Chondrocyte (in vitro differentiated cells): ENCODE results near the gene LMCD1. TPM values are rescaled to one million over a fixed set of nuclear protein-coding genes. Genes with fewer than 3 reads are reported as not detected.

Source experiments
- DNase-seq: peaks from one replicate; pipeline ENCODE4 v3.0.0; 2021; ENCODE audit warnings: mixed read lengths, low spot score
- H3K27ac Mint-ChIP-seq: one replicate; pipeline ENCODE4 v1.8.0; 2021; ENCODE audit warnings: mild to moderate bottlenecking, moderate library complexity, mixed read lengths; ENCODE audit not compliant: unreplicated experiment
- H3K27me3 Mint-ChIP-seq: 2 replicates; pipeline ENCODE4 v1.8.0; 2021; ENCODE audit warnings: low read depth, mixed read lengths
- H3K36me3 Mint-ChIP-seq: 2 replicates; pipeline ENCODE4 v1.8.0; 2021; ENCODE audit warnings: low read depth, mixed read lengths
- H3K4me1 Mint-ChIP-seq: 2 replicates; pipeline ENCODE4 v1.8.0; 2021; ENCODE audit warnings: low read depth, mild to moderate bottlenecking, mixed read lengths
- H3K4me3 Mint-ChIP-seq: one replicate; pipeline ENCODE4 v1.8.0; 2021; ENCODE audit warnings: mild to moderate bottlenecking, moderate library complexity, mixed read lengths; ENCODE audit not compliant: unreplicated experiment
- H3K9me3 Mint-ChIP-seq: 2 replicates; pipeline ENCODE4 v1.8.0; 2021; ENCODE audit warnings: low read depth, mixed read lengths
- total RNA-seq: library from RNA; stranded (reverse); gene quantifications from 3 replicates; pipeline ENCODE4 v1.2.1, GENCODE V29; 2021
- TF ChIP-seq, protein P1 (sequence below): fragments of 200-600 bp; sonication (generic); IDR thresholded peaks from 2 replicates; pipeline ENCODE4 v1.5.0; 2021; ENCODE audit warnings: antibody characterized with exemption, mild to moderate bottlenecking, moderate library complexity

LMCD1 gene
- total RNA-seq, 1 donor from 2014 or later = 263 TPM

DNA sequence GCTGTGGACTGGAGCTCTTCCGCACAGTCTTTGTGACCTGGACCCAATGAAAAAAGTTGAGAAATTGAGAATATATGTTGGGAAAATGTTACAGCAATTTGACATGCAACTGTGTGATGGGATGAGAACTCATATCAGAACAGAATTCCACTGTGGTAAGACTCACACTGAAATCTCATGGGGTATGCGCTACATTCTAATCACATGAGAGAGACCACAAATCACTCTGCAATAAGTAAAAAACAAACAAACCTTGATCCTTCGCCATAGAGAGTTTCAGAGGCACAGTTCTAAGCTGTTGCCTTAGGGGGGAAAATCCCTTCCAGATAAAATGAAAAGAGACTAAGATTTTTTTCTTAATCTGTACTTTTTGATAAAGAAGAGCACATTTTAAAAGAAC, 37.3 kb downstream of the LMCD1 start:
- Mint-ChIP-seq H3K27ac (peak overlapping the region; percentile 73), H3K9me3 (no peaks in the 10 kb centered on the region), H3K4me1 (peaks cover 76% of the 10 kb centered on the region), H3K36me3 (peaks cover 71% of the 10 kb centered on the region), H3K4me3 (no peak overlapping the region), H3K27me3 (no peaks in the 10 kb centered on the region)
- DNase-seq = no peak
- TF ChIP-seq, protein P1, sequence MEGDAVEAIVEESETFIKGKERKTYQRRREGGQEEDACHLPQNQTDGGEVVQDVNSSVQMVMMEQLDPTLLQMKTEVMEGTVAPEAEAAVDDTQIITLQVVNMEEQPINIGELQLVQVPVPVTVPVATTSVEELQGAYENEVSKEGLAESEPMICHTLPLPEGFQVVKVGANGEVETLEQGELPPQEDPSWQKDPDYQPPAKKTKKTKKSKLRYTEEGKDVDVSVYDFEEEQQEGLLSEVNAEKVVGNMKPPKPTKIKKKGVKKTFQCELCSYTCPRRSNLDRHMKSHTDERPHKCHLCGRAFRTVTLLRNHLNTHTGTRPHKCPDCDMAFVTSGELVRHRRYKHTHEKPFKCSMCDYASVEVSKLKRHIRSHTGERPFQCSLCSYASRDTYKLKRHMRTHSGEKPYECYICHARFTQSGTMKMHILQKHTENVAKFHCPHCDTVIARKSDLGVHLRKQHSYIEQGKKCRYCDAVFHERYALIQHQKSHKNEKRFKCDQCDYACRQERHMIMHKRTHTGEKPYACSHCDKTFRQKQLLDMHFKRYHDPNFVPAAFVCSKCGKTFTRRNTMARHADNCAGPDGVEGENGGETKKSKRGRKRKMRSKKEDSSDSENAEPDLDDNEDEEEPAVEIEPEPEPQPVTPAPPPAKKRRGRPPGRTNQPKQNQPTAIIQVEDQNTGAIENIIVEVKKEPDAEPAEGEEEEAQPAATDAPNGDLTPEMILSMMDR = no peak

DNA sequence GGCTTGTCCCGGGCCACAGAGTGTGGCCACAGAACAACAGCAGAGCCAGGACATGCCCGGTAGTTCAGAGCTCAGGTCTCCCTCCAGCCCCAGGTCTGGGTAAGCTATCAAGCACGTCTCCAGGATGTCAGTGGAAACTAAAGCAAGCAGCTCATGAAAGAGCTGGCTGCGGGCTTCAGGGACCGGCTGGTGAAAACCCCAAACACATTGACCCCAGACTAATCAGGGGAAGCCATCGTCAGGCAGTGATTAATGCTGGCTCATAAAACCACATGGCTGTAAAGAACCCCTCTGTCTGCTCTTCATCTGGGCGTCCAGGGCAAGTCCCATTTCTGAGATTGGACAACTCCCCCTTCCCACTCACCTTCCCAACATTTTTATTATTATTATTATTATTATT, 37.8 kb downstream of the LMCD1 start:
- TF ChIP-seq, protein P1 = no peak
- peaks cover 73% of the 10 kb centered on the region for H3K4me1 Mint-ChIP-seq
- H3K27ac Mint-ChIP-seq = peak overlapping the region; percentile 73
- H3K36me3 Mint-ChIP-seq = peaks cover 72% of the 10 kb centered on the region
- DNase-seq = no peak
- H3K27me3 Mint-ChIP-seq = no peaks in the 10 kb centered on the region
- no peaks in the 10 kb centered on the region for H3K9me3 Mint-ChIP-seq
- no peak overlapping the region for H3K4me3 Mint-ChIP-seq

DNA sequence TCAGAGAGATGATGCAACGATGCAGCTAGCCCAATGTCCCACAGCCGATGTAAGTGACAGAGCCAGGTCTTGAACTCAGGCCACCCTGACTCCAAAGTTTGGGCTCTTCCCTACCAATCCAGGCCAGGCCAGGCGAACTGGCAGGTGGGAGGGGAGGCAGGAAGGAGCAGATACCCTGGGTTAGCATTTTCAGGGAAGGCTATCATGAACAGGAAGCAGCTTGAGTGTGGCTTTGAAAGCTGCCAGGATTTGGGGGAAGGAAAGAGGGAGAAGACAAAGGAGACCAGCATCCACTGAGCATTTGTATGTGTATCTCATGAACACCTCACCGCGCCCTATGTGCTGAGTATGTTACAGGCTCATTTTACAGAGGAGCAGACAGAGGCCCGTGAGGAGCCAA, 38.8 kb downstream of the LMCD1 start:
- TF ChIP-seq, protein P1 = no peak
- no peaks in the 10 kb centered on the region for H3K27me3 Mint-ChIP-seq
- DNase-seq = no peak
- H3K4me1 Mint-ChIP-seq = peaks cover 64% of the 10 kb centered on the region
- peak overlapping the region; percentile 83 for H3K27ac Mint-ChIP-seq
- H3K36me3 Mint-ChIP-seq = peaks cover 73% of the 10 kb centered on the region
- H3K4me3 Mint-ChIP-seq = no peak overlapping the region
- H3K9me3 Mint-ChIP-seq = no peaks in the 10 kb centered on the region

DNA sequence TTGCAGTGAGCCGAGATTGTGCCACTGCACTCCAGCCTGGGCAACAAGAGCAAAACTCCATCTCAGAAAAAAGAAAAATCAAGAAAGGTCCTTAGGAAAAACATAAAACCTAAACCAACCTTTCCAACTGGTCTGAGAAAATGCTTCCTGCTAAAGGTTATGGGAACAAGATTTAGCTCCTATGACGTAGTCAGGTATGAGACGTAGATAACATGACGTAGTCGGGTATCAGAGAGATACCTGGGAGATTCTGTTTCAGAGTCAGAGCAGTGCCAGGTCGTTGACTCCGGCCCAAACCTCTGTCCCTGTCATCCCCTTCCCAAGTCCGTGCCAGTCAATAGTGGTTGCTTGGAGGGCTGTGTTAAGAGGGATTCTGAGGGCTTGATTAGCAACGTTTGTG, 39.9 kb downstream of the LMCD1 start:
- TF ChIP-seq, protein P1 = no peak
- peak overlapping the region; percentile 72 for H3K27ac Mint-ChIP-seq
- H3K4me1 Mint-ChIP-seq = peaks cover 54% of the 10 kb centered on the region
- H3K36me3 Mint-ChIP-seq = peaks cover 70% of the 10 kb centered on the region
- no peak overlapping the region for H3K4me3 Mint-ChIP-seq
- DNase-seq = no peak
- H3K9me3 Mint-ChIP-seq = no peaks in the 10 kb centered on the region
- H3K27me3 Mint-ChIP-seq = no peaks in the 10 kb centered on the region

DNA sequence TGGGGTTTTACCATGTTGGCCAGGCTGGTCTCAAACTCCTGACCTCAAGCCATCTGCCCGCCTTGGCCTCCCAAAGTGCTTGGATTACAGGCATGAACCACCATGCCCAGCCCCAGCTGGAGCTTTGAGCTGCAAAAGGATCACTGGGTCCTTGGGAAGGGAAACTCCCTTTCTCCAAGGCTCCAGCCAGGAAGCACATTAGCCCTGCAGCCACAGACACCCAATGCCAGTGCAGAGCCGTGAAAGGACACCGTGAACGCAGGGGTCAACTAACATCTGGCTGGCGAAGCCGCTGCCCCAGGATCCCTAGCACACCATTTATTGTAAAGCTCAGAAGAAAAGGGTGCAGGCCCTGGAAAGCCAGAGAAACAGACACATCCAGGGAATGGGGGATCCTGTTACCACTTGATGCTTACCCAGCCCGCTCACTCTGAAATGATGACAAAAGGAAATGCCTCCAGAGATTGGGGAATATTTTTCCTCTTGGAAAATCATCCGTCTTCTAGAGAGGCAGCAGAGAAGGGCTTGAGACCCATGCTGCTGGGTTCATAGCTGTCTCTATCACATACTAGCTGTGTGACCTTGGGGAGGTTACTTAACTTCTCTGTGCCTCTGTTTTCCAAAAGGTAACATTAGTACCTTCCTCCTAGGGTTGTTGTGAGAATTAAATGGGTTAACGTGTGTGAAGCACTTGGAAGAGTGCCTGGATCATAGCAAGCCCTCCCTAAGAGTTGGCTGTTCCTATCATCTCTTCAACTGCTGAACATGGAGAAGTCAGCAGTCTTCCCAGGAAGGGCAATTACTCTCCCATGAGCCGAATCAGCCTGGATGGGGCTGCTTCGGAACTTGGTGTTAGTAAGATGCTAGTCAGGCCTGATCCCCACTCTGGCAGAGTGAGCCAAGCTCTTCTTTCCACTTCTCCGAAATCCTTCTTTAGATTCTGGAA, 40.8 kb downstream of the LMCD1 start:
- peaks cover 68% of the 10 kb centered on the region for H3K36me3 Mint-ChIP-seq
- no peaks in the 10 kb centered on the region for H3K27me3 Mint-ChIP-seq
- no peak overlapping the region for H3K4me3 Mint-ChIP-seq
- TF ChIP-seq, protein P1 = no peak
- H3K4me1 Mint-ChIP-seq = peaks cover 46% of the 10 kb centered on the region
- peak overlapping the region; percentile 81 for H3K27ac Mint-ChIP-seq
- H3K9me3 Mint-ChIP-seq = no peaks in the 10 kb centered on the region
- DNase-seq = no peak
